ENCODE results near the gene MTOR.
A peak's percentile ranks its signal among the peaks of the same experiment; 100 is the strongest.
"Not testable (repeated sequence)": the region's sequence is repeated elsewhere in the genome, so short reads cannot be mapped to it uniquely, and the experiment has no call there.

Gene MTOR

GRCh38 chr1:11262171-11263049 is at the start of gene MTOR:
Gene MTOR (minus strand): TSS chr1:11262551. CDS start chr1:11259409, 3,142 bp downstream.
- peak; percentile 89 to 95 for DNase-seq

- no peak for DNase-seq
Observed at GRCh38 chr1:11309385-11309784, 47.0 kb upstream of the MTOR start.

- DNase-seq: no peak
Observed at GRCh38 chr1:11308699-11309224, 46.4 kb upstream of the MTOR start.

- no peak for DNase-seq
Observed at GRCh38 chr1:11307852-11308251, 45.5 kb upstream of the MTOR start.

GRCh38 chr1:11305516-11305915 is 43.2 kb upstream of the MTOR start:
- not testable (repeated sequence) for DNase-seq

GRCh38 chr1:11302366-11302765 is 40.0 kb upstream of the MTOR start:
- DNase-seq: no peak

- no peak for DNase-seq
Observed at GRCh38 chr1:11301601-11302000, 39.2 kb upstream of the MTOR start.

GRCh38 chr1:11299225-11299574 is 36.8 kb upstream of the MTOR start:
- no peak for DNase-seq

- no peak for DNase-seq
Observed at GRCh38 chr1:11298390-11299224, 36.3 kb upstream of the MTOR start.

- not testable (repeated sequence) for DNase-seq
Observed at GRCh38 chr1:11297774-11298173, 35.4 kb upstream of the MTOR start.

GRCh38 chr1:11295905-11296304 is 33.6 kb upstream of the MTOR start:
- no peak for DNase-seq

- DNase-seq: no peak
Observed at GRCh38 chr1:11294951-11295350, 32.6 kb upstream of the MTOR start.

- DNase-seq: no peak
Observed at GRCh38 chr1:11293856-11294255, 31.5 kb upstream of the MTOR start.

- DNase-seq: no peak
Observed at GRCh38 chr1:11291049-11291448, 28.7 kb upstream of the MTOR start.

- DNase-seq: no peak
Observed at GRCh38 chr1:11289064-11289463, 26.7 kb upstream of the MTOR start.

- no peak for DNase-seq
Observed at GRCh38 chr1:11286735-11287410, 24.5 kb upstream of the MTOR start.

- DNase-seq: no peak
Observed at GRCh38 chr1:11285883-11286734, 23.8 kb upstream of the MTOR start.

- DNase-seq: no peak
Observed at GRCh38 chr1:11284784-11285183, 22.4 kb upstream of the MTOR start.

- DNase-seq: no peak
Observed at GRCh38 chr1:11283151-11283550, 20.8 kb upstream of the MTOR start.

GRCh38 chr1:11281518-11282331 is 19.4 kb upstream of the MTOR start:
- DNase-seq: no peak

- DNase-seq: no peak
Observed at GRCh38 chr1:11280719-11281376, 18.5 kb upstream of the MTOR start.

Measured in stimulated activated CD4-positive, alpha-beta T cell treated with anti-CD3 and anti-CD28 coated beads, Interleukin-2, amount 100 ng/mL, for 48 hours (primary cell).